Progenitor cell of endocrine pancreas (in vitro differentiated cells): ENCODE data around the gene CX3CL1. TPM values are rescaled to one million over a fixed set of nuclear protein-coding genes. Genes with fewer than 3 reads are reported as not detected.

Experiments used
- DNase-seq: peaks from one replicate; pipeline ENCODE4 v3.0.0; 2021; ENCODE audit warnings: low spot score; ENCODE audit not compliant: unreplicated experiment
- H3K27ac Mint-ChIP-seq: 2 replicates; pipeline ENCODE4 v1.8.0; 2021; ENCODE audit warnings: mild to moderate bottlenecking, moderate library complexity, mixed read lengths
- H3K27me3 Mint-ChIP-seq: 2 replicates; pipeline ENCODE4 v1.8.0; 2021; ENCODE audit warnings: mixed read lengths
- H3K36me3 Mint-ChIP-seq: 2 replicates; pipeline ENCODE4 v1.8.0; 2022; ENCODE audit warnings: mixed read lengths; ENCODE audit not compliant: insufficient read depth
- H3K4me1 Mint-ChIP-seq: 2 replicates; pipeline ENCODE4 v1.8.0; 2021; ENCODE audit warnings: low read depth, mixed read lengths
- H3K4me3 Mint-ChIP-seq: 2 replicates; pipeline ENCODE4 v1.8.0; 2021; ENCODE audit warnings: low read depth, mild to moderate bottlenecking, moderate library complexity, mixed read lengths
- H3K9me3 Mint-ChIP-seq: 2 replicates; pipeline ENCODE4 v1.8.0; 2021; ENCODE audit warnings: low read depth, mixed read lengths
- CTCF ChIP-seq: fragments of 200-600 bp; sonication (generic); IDR thresholded peaks from one replicate; pipeline ENCODE4 v1.5.0; 2021; ENCODE audit warnings: antibody characterized with exemption, mild to moderate bottlenecking; ENCODE audit not compliant: unreplicated experiment
- total RNA-seq: library from RNA; stranded (reverse); gene quantifications from 2 replicates; pipeline ENCODE4 v1.2.1, GENCODE V29; 2021

CX3CL1 gene
- total RNA-seq, 1 donor from 2014 or later, result 0.74 TPM

- DNase-seq, result no peak
- H3K36me3 Mint-ChIP-seq, result no peaks in the 10 kb centered on the region
- no peak overlapping the region for H3K4me3 Mint-ChIP-seq
- H3K27me3 Mint-ChIP-seq, result peaks cover 14% of the 10 kb centered on the region
- no peak overlapping the region for H3K27ac Mint-ChIP-seq
- H3K9me3 Mint-ChIP-seq, result no peaks in the 10 kb centered on the region
- H3K4me1 Mint-ChIP-seq, result peaks cover 6% of the 10 kb centered on the region
- no peak for TF ChIP-seq CTCF
Observed at GRCh38 chr16:57412584-57412983, 40.3 kb downstream of the CX3CL1 start.

GRCh38 chr16:57413301-57413730, 41.0 kb downstream of the CX3CL1 start:
- no peaks in the 10 kb centered on the region for H3K9me3 Mint-ChIP-seq

GRCh38 chr16:57413733-57414132, 41.4 kb downstream of the CX3CL1 start:
- Mint-ChIP-seq H3K4me3 (no peak overlapping the region), H3K27me3 (peaks cover 14% of the 10 kb centered on the region), H3K27ac (no peak overlapping the region), H3K36me3 (no peaks in the 10 kb centered on the region), H3K9me3 (no peaks in the 10 kb centered on the region), H3K4me1 (peaks cover 11% of the 10 kb centered on the region)
- no peak for DNase-seq
- no peak for TF ChIP-seq CTCF

More at GRCh38 chr16:57413301-57413730, 41.0 kb downstream of the CX3CL1 start:
- Mint-ChIP-seq H3K27me3 (peaks cover 14% of the 10 kb centered on the region), H3K36me3 (no peaks in the 10 kb centered on the region), H3K27ac (no peak overlapping the region), H3K4me1 (peaks cover 8% of the 10 kb centered on the region), H3K4me3 (no peak overlapping the region)
- DNase-seq, result no peak
- TF ChIP-seq CTCF, result no peak

DNA sequence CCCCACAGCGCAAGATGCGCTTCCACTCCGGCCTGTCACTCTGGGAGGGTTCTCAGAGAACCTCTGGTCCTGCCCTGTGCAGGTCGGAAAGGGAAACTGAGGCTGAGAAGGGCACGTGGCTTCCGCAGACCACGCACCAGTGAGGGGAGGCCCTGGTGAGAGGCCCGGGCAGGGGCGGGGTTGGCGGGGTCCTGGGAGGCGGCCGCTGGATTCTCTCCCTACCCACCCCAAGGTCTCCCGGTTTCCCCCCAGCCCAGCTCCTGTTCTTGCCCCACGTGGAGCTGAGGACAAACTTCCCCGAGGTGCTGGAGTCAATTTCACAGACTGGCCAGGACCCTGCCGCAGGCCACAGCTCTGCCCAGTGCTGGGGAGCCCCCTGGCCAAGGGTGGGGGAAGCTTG, 43.8 kb downstream of the CX3CL1 start:
- no peak for DNase-seq
- H3K27me3 Mint-ChIP-seq, result peaks cover 3% of the 10 kb centered on the region
- TF ChIP-seq CTCF, result no peak
- no peaks in the 10 kb centered on the region for H3K9me3 Mint-ChIP-seq
- H3K36me3 Mint-ChIP-seq, result no peaks in the 10 kb centered on the region
- no peak overlapping the region for H3K27ac Mint-ChIP-seq
- peaks cover 11% of the 10 kb centered on the region for H3K4me1 Mint-ChIP-seq
- no peak overlapping the region for H3K4me3 Mint-ChIP-seq

DNA sequence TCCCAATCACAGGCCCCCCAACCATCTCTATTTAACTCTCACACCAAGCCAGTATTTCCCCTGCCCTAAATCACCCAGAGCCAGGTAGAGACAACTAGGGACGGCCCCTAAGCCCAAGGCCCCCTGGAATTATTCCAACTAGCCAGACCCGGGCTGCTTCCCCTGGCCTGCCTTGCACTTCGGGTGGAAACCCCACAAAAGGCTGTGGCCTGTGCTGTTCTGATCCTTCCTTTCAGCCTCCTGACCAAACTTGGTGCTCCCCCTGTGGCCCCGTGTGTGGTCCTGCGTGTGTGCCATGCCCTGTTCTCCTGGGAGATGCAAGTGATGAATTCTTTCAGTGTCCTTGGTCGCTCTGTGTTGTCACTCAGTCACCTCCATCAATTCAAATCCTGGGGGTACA, 47.2 kb downstream of the CX3CL1 start:
- Mint-ChIP-seq H3K27ac (no peak overlapping the region), H3K4me1 (peaks cover 11% of the 10 kb centered on the region), H3K36me3 (no peaks in the 10 kb centered on the region), H3K4me3 (no peak overlapping the region), H3K9me3 (no peaks in the 10 kb centered on the region), H3K27me3 (no peaks in the 10 kb centered on the region)
- no peak for DNase-seq
- TF ChIP-seq CTCF, result no peak
